Tibial nerve (tissue), 3 donors: ENCODE measurements around the gene PDILT.
"Not testable (repeated sequence)": the region's sequence is repeated elsewhere in the genome, so short reads cannot be mapped to it uniquely, and the experiment has no call there.

Experiments
- POLR2A ChIP-seq, 2 donors: fragments of 450-650 bp; IDR thresholded peaks; one replicate each; pipeline ENCODE4 v1.6.1; 2017; ENCODE audit warnings: antibody characterized with exemption in 2 of 2, mild to moderate bottlenecking in 2 of 2, moderate library complexity in 2 of 2
- TF ChIP-seq, protein P1 (sequence below), 5 experiments: fragments of 200-600 bp in 3 of 5; fragments of 450-650 bp in 2 of 5; sonication (generic) in 3 of 5; IDR thresholded peaks; one replicate each; pipeline ENCODE4 v1.5.1; 2016 to 2019; ENCODE audit warnings: antibody characterized with exemption in 5 of 5, mild to moderate bottlenecking in 3 of 5, moderate library complexity in 2 of 5

GRCh38 chr16:20421748-20422147 is 17.2 kb upstream of the PDILT start:
- TF ChIP-seq, protein P1, sequence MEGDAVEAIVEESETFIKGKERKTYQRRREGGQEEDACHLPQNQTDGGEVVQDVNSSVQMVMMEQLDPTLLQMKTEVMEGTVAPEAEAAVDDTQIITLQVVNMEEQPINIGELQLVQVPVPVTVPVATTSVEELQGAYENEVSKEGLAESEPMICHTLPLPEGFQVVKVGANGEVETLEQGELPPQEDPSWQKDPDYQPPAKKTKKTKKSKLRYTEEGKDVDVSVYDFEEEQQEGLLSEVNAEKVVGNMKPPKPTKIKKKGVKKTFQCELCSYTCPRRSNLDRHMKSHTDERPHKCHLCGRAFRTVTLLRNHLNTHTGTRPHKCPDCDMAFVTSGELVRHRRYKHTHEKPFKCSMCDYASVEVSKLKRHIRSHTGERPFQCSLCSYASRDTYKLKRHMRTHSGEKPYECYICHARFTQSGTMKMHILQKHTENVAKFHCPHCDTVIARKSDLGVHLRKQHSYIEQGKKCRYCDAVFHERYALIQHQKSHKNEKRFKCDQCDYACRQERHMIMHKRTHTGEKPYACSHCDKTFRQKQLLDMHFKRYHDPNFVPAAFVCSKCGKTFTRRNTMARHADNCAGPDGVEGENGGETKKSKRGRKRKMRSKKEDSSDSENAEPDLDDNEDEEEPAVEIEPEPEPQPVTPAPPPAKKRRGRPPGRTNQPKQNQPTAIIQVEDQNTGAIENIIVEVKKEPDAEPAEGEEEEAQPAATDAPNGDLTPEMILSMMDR (IDR thresholded peaks at IDR 0.05), result not testable (repeated sequence)
- not testable (repeated sequence) for TF ChIP-seq POLR2A (IDR thresholded peaks at IDR 0.05)
